ENCODE measurements around the gene NPIPB6. TPM values are rescaled to one million over a fixed set of nuclear protein-coding genes. Genes with fewer than 3 reads are reported as not detected.
"Not testable (repeated sequence)": the region's sequence is repeated elsewhere in the genome, so short reads cannot be mapped to it uniquely, and the experiment has no call there.

Gene NPIPB6
- total and polyA plus RNA-seq, 8 donors = 0.25 to 2.0 (median 0.61) TPM; not detected in 1

GRCh38 chr16:28338230-28338629 is 25.1 kb downstream of the NPIPB6 start:
- intact Hi-C loops (cut with DNase I); DNase-seq; H3K27ac ChIP-seq; H3K4me3 ChIP-seq; FAIRE-seq; H3K4me1 ChIP-seq; H3K27me3 ChIP-seq; ATAC-seq; H3K9me3 ChIP-seq; H3K36me3 ChIP-seq: not testable (repeated sequence)
- 72 to 87% methylated on average over 5 of the region's 6 CpGs for WGBS, 2 donors

GRCh38 chr16:28336940-28337710 is 26.2 kb downstream of the NPIPB6 start:
- H3K4me3 ChIP-seq; H3K27me3 ChIP-seq; DNase-seq; H3K9me3 ChIP-seq; H3K27ac ChIP-seq; FAIRE-seq; intact Hi-C loops (cut with DNase I); H3K36me3 ChIP-seq; ATAC-seq; H3K4me1 ChIP-seq: not testable (repeated sequence)
- 71 to 75% methylated on average over 4 to 5 of the region's 5 CpGs for WGBS, 2 donors

- H3K4me1 ChIP-seq; DNase-seq; ATAC-seq; H3K27me3 ChIP-seq; intact Hi-C loops (cut with DNase I); H3K9me3 ChIP-seq; H3K36me3 ChIP-seq; H3K4me3 ChIP-seq; FAIRE-seq; H3K27ac ChIP-seq: not testable (repeated sequence)
- WGBS, 2 donors = 79 to 83% methylated on average over 6 to 8 of the region's 8 CpGs
These were observed 27.6 kb downstream of the NPIPB6 start for GRCh38 chr16:28335678-28336077.

- intact Hi-C loops (cut with DNase I); DNase-seq; H3K4me3 ChIP-seq; H3K4me1 ChIP-seq; H3K27me3 ChIP-seq; ATAC-seq; FAIRE-seq; H3K27ac ChIP-seq; H3K9me3 ChIP-seq; H3K36me3 ChIP-seq: not testable (repeated sequence)
- 51 to 67% methylated on average over 3 to 6 of the region's 6 CpGs for WGBS, 2 donors
These were observed 30.7 kb downstream of the NPIPB6 start for GRCh38 chr16:28332632-28333031.

GRCh38 chr16:28330981-28331380 is 32.3 kb downstream of the NPIPB6 start:
- intact Hi-C loops (cut with DNase I); DNase-seq; H3K4me3 ChIP-seq; FAIRE-seq; H3K9me3 ChIP-seq; H3K27ac ChIP-seq; H3K36me3 ChIP-seq; ATAC-seq; H3K4me1 ChIP-seq; H3K27me3 ChIP-seq: not testable (repeated sequence)
- 61 to 72% methylated on average over 2 of the region's 2 CpGs for WGBS, 2 donors

- H3K27me3 ChIP-seq; intact Hi-C loops (cut with DNase I); H3K27ac ChIP-seq; H3K9me3 ChIP-seq; H3K4me1 ChIP-seq; H3K36me3 ChIP-seq; H3K4me3 ChIP-seq; FAIRE-seq: not testable (repeated sequence)
- ATAC-seq (peak in 1 of 4 donors; percentile 16), DNase-seq (peak in 1 of 6 donors; percentile 4)
- 29 to 32% methylated on average over 7 of the region's 9 CpGs for WGBS, 2 donors
These were observed 33.1 kb downstream of the NPIPB6 start for GRCh38 chr16:28330232-28330631.

GRCh38 chr16:28326881-28327610 is 36.3 kb downstream of the NPIPB6 start:
- Histone ChIP-seq H3K27me3 (no peaks in the 10 kb centered on the region), H3K36me3 (no peaks in the 10 kb centered on the region), H3K4me1 (no peaks in the 10 kb centered on the region), H3K27ac (no peak overlapping the region), H3K4me3 (no peak overlapping the region), H3K9me3 (no peaks in the 10 kb centered on the region)
- WGBS, 2 donors = 47 to 52% methylated on average over 12 of the region's 12 CpGs
- DNase-seq (peak in 3 of 6 donors; percentile 55 to 80 (median 62)), FAIRE-seq (no peak), ATAC-seq (peak; percentile 58 to 94 (median 84))
- TF ChIP-seq CTCF (IDR thresholded peaks at IDR 0.05) = peak; percentile 44 to 74 (median 66)
- intact Hi-C loops (cut with DNase I) = no loop called here

Measured in pancreas (tissue), 10 donors.